Measurements from ENCODE around the gene LAMC3. TPM values are rescaled to one million over a fixed set of nuclear protein-coding genes. Genes with fewer than 3 reads are reported as not detected.

Gene LAMC3
- total RNA-seq, 1 experiment from 2014 or later: 4.6 TPM

- Histone ChIP-seq H2AFZ (ENCODE audit: low read length) (no peak overlapping the region), H3K27me3 (ENCODE audit: low read length) (no peaks in the 10 kb centered on the region), H3K4me3 (ENCODE audit: low read length) (no peak overlapping the region), H3F3A (ENCODE audit: low read length, unreplicated experiment) (no peaks in the 10 kb centered on the region), H3K9me3 (ENCODE audit: low read length) (no peaks in the 10 kb centered on the region), H3K36me3 (ENCODE audit: low read depth, low read length) (no peaks in the 10 kb centered on the region), H3K79me2 (ENCODE audit: low read length) (no peaks in the 10 kb centered on the region), H4K20me1 (ENCODE audit: low read length) (no peaks in the 10 kb centered on the region), H3K9ac (ENCODE audit: low read length) (no peak overlapping the region), H3K4me1 (ENCODE audit: insufficient read depth, low read length) (no peaks in the 10 kb centered on the region), H3K9me2 (replicated peaks; ENCODE audit: low read length) (no peaks in the 10 kb centered on the region), H3K27ac (ENCODE audit: low read length) (no peak overlapping the region), H3K4me2 (ENCODE audit: low read length) (no peak overlapping the region)
- DNase-seq: no peak
- no TSS peak for BruUV-seq (replicated peaks)
- intact Hi-C loops (cut with micrococcal nuclease): no loop called here
- POLR2A ChIA-PET (ENCODE audit: unreplicated experiment): no interaction called here
- CTCF ChIA-PET: no interaction called here
- TF ChIP-seq CTCF (conservative IDR thresholded peaks at IDR 0.05; ENCODE audit: low read depth, low read length): no peak
- TF ChIP-seq EZH2phosphoT487 (IDR thresholded peaks at IDR 0.05; ENCODE audit: borderline replicate concordance, low read length): no peak
- no peak for TF ChIP-seq EZH2 (IDR thresholded peaks at IDR 0.05; ENCODE audit: low read length, unreplicated experiment)
- ATAC-seq: no peak
These were observed 21.9 kb upstream of the LAMC3 start for GRCh38 chr9:130987054-130987453.

GRCh38 chr9:130987738-130988399, 21.1 kb upstream of the LAMC3 start:
- DNase-seq: no peak
- ChIA-PET POLR2A (ENCODE audit: unreplicated experiment) (no interaction called here), CTCF (no interaction called here)
- intact Hi-C loops (cut with micrococcal nuclease): no loop called here
- H3K9ac ChIP-seq (ENCODE audit: low read length): no peak overlapping the region
- no peaks in the 10 kb centered on the region for H4K20me1 ChIP-seq (ENCODE audit: low read length)
- H3F3A ChIP-seq (ENCODE audit: low read length, unreplicated experiment): no peaks in the 10 kb centered on the region
- H3K9me3 ChIP-seq (ENCODE audit: low read length): no peaks in the 10 kb centered on the region
- no peaks in the 10 kb centered on the region for H3K36me3 ChIP-seq (ENCODE audit: low read depth, low read length)
- H3K4me2 ChIP-seq (ENCODE audit: low read length): no peak overlapping the region
- H3K9me2 ChIP-seq (replicated peaks; ENCODE audit: low read length): no peaks in the 10 kb centered on the region
- TF ChIP-seq EZH2phosphoT487 (IDR thresholded peaks at IDR 0.05; ENCODE audit: borderline replicate concordance, low read length): no peak
- no peak for TF ChIP-seq CTCF (conservative IDR thresholded peaks at IDR 0.05; ENCODE audit: low read depth, low read length)
- TF ChIP-seq EZH2 (IDR thresholded peaks at IDR 0.05; ENCODE audit: low read length, unreplicated experiment): no peak
- ATAC-seq: no peak
- H3K4me3 ChIP-seq (ENCODE audit: low read length): no peak overlapping the region
- no peaks in the 10 kb centered on the region for H3K79me2 ChIP-seq (ENCODE audit: low read length)
- H3K27me3 ChIP-seq (ENCODE audit: low read length): no peaks in the 10 kb centered on the region
- no peaks in the 10 kb centered on the region for H3K4me1 ChIP-seq (ENCODE audit: insufficient read depth, low read length)
- no peak overlapping the region for H2AFZ ChIP-seq (ENCODE audit: low read length)
- BruUV-seq (replicated peaks): no TSS peak
- H3K27ac ChIP-seq (ENCODE audit: low read length): no peak overlapping the region

- Histone ChIP-seq H3K4me3 (ENCODE audit: low read length) (no peak overlapping the region), H3K27me3 (ENCODE audit: low read length) (no peaks in the 10 kb centered on the region), H3F3A (ENCODE audit: low read length, unreplicated experiment) (no peaks in the 10 kb centered on the region), H3K79me2 (ENCODE audit: low read length) (no peaks in the 10 kb centered on the region), H3K9ac (ENCODE audit: low read length) (no peak overlapping the region), H3K9me2 (replicated peaks; ENCODE audit: low read length) (no peaks in the 10 kb centered on the region), H3K27ac (ENCODE audit: low read length) (no peak overlapping the region), H2AFZ (ENCODE audit: low read length) (no peak overlapping the region), H4K20me1 (ENCODE audit: low read length) (no peaks in the 10 kb centered on the region), H3K36me3 (ENCODE audit: low read depth, low read length) (no peaks in the 10 kb centered on the region), H3K9me3 (ENCODE audit: low read length) (no peaks in the 10 kb centered on the region), H3K4me2 (ENCODE audit: low read length) (no peak overlapping the region), H3K4me1 (ENCODE audit: insufficient read depth, low read length) (no peaks in the 10 kb centered on the region)
- TF ChIP-seq CTCF (conservative IDR thresholded peaks at IDR 0.05; ENCODE audit: low read depth, low read length) (no peak), EZH2 (IDR thresholded peaks at IDR 0.05; ENCODE audit: low read length, unreplicated experiment) (no peak), EZH2phosphoT487 (IDR thresholded peaks at IDR 0.05; ENCODE audit: borderline replicate concordance, low read length) (no peak)
- ATAC-seq (no peak), DNase-seq (no peak)
- intact Hi-C loops (cut with micrococcal nuclease): no loop called here
- no TSS peak for BruUV-seq (replicated peaks)
- CTCF ChIA-PET: no interaction called here
- POLR2A ChIA-PET (ENCODE audit: unreplicated experiment): no interaction called here
These were observed 20.6 kb upstream of the LAMC3 start for GRCh38 chr9:130988400-130988747.
